Fibroblast of villous mesenchyme (primary cell): ENCODE measurements around the gene ROR1. TPM values are rescaled to one million over a fixed set of nuclear protein-coding genes. Genes with fewer than 3 reads are reported as not detected.

ENCODE experiments used
- DNase-seq: peaks from one replicate; pipeline ENCODE4 v3.0.0-alpha.2; 2010; ENCODE audit warnings: low read depth
- H3K4me3 ChIP-seq: 2 replicates; pipeline ENCODE4 v1.5.1; 2011; ENCODE audit warnings: low read depth, mild to moderate bottlenecking, low read length
- CTCF ChIP-seq: IDR thresholded peaks from 2 replicates; pipeline ENCODE4 v1.5.1; 2012; ENCODE audit warnings: low read depth, mild to moderate bottlenecking, low read length; ENCODE audit not compliant: insufficient read depth
- total RNA-seq: library from RNA; depleted of rRNA; stranded (reverse); fragments of >200 nt; gene quantifications from 2 replicates; pipeline ENCODE4 v1.2.3, GENCODE V29; 2012

ROR1 gene
- total RNA-seq, 1 donor = 8.6 TPM

- DNase-seq = no peak
- H3K4me3 ChIP-seq = no peak overlapping the region
- TF ChIP-seq CTCF = no peak
Measured at GRCh38 chr1:63790989-63791388, 17.2 kb downstream of the ROR1 start.

GRCh38 chr1:63792152-63792551, 18.3 kb downstream of the ROR1 start:
- no peak overlapping the region for H3K4me3 ChIP-seq
- no peak for DNase-seq
- TF ChIP-seq CTCF = no peak

GRCh38 chr1:63793741-63794240, 20.0 kb downstream of the ROR1 start:
- H3K4me3 ChIP-seq = no peak overlapping the region
- TF ChIP-seq CTCF = no peak
- DNase-seq = no peak

GRCh38 chr1:63794354-63794753, 20.5 kb downstream of the ROR1 start:
- no peak overlapping the region for H3K4me3 ChIP-seq
- no peak for TF ChIP-seq CTCF
- DNase-seq = no peak

GRCh38 chr1:63794939-63795378, 21.1 kb downstream of the ROR1 start:
- TF ChIP-seq CTCF = no peak
- H3K4me3 ChIP-seq = no peak overlapping the region
- DNase-seq = no peak

- H3K4me3 ChIP-seq = no peak overlapping the region
- TF ChIP-seq CTCF = no peak
- no peak for DNase-seq
Measured at GRCh38 chr1:63795455-63795854, 21.6 kb downstream of the ROR1 start.

GRCh38 chr1:63797056-63797726, 23.4 kb downstream of the ROR1 start:
- H3K4me3 ChIP-seq = no peak overlapping the region
- no peak for DNase-seq

More at GRCh38 chr1:63797056-63797726, 23.4 kb downstream of the ROR1 start:
- TF ChIP-seq CTCF = no peak
